GM12878 (cell line): ENCODE results near the gene PHF20. TPM values are rescaled to one million over a fixed set of nuclear protein-coding genes. Genes with fewer than 3 reads are reported as not detected.

Source experiments
- ATAC-seq: fragments of 200-7000 bp; cut with Tn5 transposase; 3 replicates; pipeline ENCODE4 v1.9.1; 2020; ENCODE audit warnings: mild to moderate bottlenecking, moderate library complexity
- BruUV-seq: library from RNA; stranded (reverse); fragments of 400-500 nt; replicated peaks from 2 replicates; lab custom pipeline; 2021; lab: Mats Ljungman, UMichigan
- CTCF ChIA-PET: fragments of 300-600 bp; sonication (Branson Sonifier 250); formaldehyde crosslinking; extraction: SDS; loops from one replicate; lab custom pipeline; 2021; ENCODE audit warnings: inconsistent platforms; lab: Yijun Ruan, JAX
- POLR2A ChIA-PET: fragments of 350-600 bp; formaldehyde crosslinking; extraction: SDS; loops from one replicate; lab custom pipeline; 2021; ENCODE audit warnings: inconsistent platforms; lab: Charles Lee
- RAD21 ChIA-PET: fragments of 300-600 bp; sonication (Branson Sonifier 250); formaldehyde crosslinking; loops from one replicate; lab custom pipeline; 2023; ENCODE audit warnings: antibody characterized with exemption; ENCODE audit not compliant: unreplicated experiment; lab: Charles Lee
- SMC1A ChIA-PET: fragments of 300-600 bp; sonication (Branson Sonifier 250); formaldehyde crosslinking; loops from one replicate; lab custom pipeline; 2023; ENCODE audit not compliant: unreplicated experiment, uncharacterized antibody; lab: Charles Lee
- DNase-seq: peaks from one replicate; pipeline ENCODE4 v3.0.0-alpha.2; 2011; ENCODE audit warnings: low read depth, low spot score
- FAIRE-seq: peaks from 3 replicates; lab custom pipeline; 2011; peaks lifted over from hg19 to GRCh38; lab: Jason Lieb, UNC
- H2AFZ ChIP-seq: 2 replicates; pipeline ENCODE4 v1.6.0; 2011; ENCODE audit warnings: low read depth, low read length, control low read depth; ENCODE audit not compliant: control insufficient read depth
- H3K27ac ChIP-seq: 2 replicates; pipeline ENCODE4 v1.5.1; 2011; ENCODE audit warnings: control low read depth; ENCODE audit not compliant: control insufficient read depth, insufficient read depth
- H3K27me3 ChIP-seq, 2 experiments: replicated peaks in 1 of 2; 2 replicates each; pipeline versions ENCODE4 v1.6.0 to v1.6.1; 2011; ENCODE audit warnings: low read length in 1 of 2; ENCODE audit not compliant: control insufficient read depth in 2 of 2, insufficient read depth in 2 of 2
- H3K36me3 ChIP-seq, 2 experiments: 2 replicates each; pipeline ENCODE4 v1.5.1; 2011; ENCODE audit warnings: low read length in 1 of 2; ENCODE audit not compliant: control insufficient read depth in 2 of 2, insufficient read depth in 2 of 2
- H3K4me1 ChIP-seq: 2 replicates; pipeline ENCODE4 v1.6.1; 2011; ENCODE audit warnings: mild to moderate bottlenecking, low read length, moderate library complexity, mixed read lengths; ENCODE audit not compliant: control insufficient read depth, insufficient read depth
- H3K4me2 ChIP-seq: 2 replicates; pipeline ENCODE4 v1.6.0; 2011; ENCODE audit warnings: control low read depth; ENCODE audit not compliant: control insufficient read depth, insufficient read depth
- H3K4me3 ChIP-seq: fragments of 200-600 bp; sonication (generic); 2 replicates; pipeline ENCODE4 v1.5.1; 2016
- H3K79me2 ChIP-seq: 2 replicates; pipeline ENCODE4 v1.6.0; 2011; ENCODE audit warnings: low read length; ENCODE audit not compliant: control insufficient read depth, insufficient read depth
- H3K9ac ChIP-seq: 2 replicates; pipeline ENCODE4 v1.8.0; 2011; ENCODE audit warnings: low read length, control low read depth, mixed read lengths; ENCODE audit not compliant: control insufficient read depth, insufficient read depth
- H3K9me3 ChIP-seq: replicated peaks from 3 replicates; pipeline ENCODE4 v1.5.1; 2011; ENCODE audit warnings: mild to moderate bottlenecking, low read length; ENCODE audit not compliant: control insufficient read depth, insufficient read depth
- H4K20me1 ChIP-seq: 2 replicates; pipeline ENCODE4 v1.6.0; 2011; ENCODE audit not compliant: control insufficient read depth, insufficient read depth
- ASH2L ChIP-seq: fragments of 300-600, 200-600 bp; sonication (generic); IDR thresholded peaks from 2 replicates; pipeline ENCODE4 v1.6.1; 2017; ENCODE audit warnings: low read depth, mild to moderate bottlenecking, borderline replicate concordance
- BHLHE40 ChIP-seq, 2 experiments: fragments of 450-650 bp in 1 of 2; IDR thresholded peaks; 2 replicates each; pipeline ENCODE4 v1.6.1; 2011 to 2017; ENCODE audit warnings: low read depth in 2 of 2, borderline replicate concordance in 1 of 2, improper control_type of control experiment in 1 of 2, low read length in 1 of 2, mild to moderate bottlenecking in 1 of 2
- DPF2 ChIP-seq: fragments of 450-650 bp; IDR thresholded peaks from 2 replicates; pipeline ENCODE4 v1.6.1; 2017; ENCODE audit warnings: mild to moderate bottlenecking
- ETV6 ChIP-seq, 2 experiments: fragments of 450-650 bp in 1 of 2; IDR thresholded peaks in 1 of 2; conservative IDR thresholded peaks in 1 of 2; 2 replicates each; pipeline ENCODE4 v1.6.1; 2014; ENCODE audit warnings: antibody characterized with exemption in 1 of 2, borderline replicate concordance in 1 of 2, low read depth in 1 of 2, mild to moderate bottlenecking in 1 of 2, moderate library complexity in 1 of 2
- GATAD2B ChIP-seq: fragments of 450-650 bp; conservative IDR thresholded peaks from 2 replicates; pipeline ENCODE4 v1.6.1; 2017; ENCODE audit warnings: low read depth, mild to moderate bottlenecking, moderate library complexity
- LARP7 ChIP-seq: fragments of 450-650 bp; IDR thresholded peaks from 2 replicates; pipeline ENCODE4 v1.6.1; 2017; ENCODE audit warnings: mild to moderate bottlenecking
- POLR2AphosphoS2 ChIP-seq: IDR thresholded peaks from 2 replicates; pipeline ENCODE4 v1.6.1; 2011; ENCODE audit warnings: low read depth, mild to moderate bottlenecking, low read length, improper control_type of control experiment, moderate library complexity
- POU2F2 ChIP-seq: IDR thresholded peaks from 3 replicates; pipeline ENCODE4 v1.6.1; 2011; ENCODE audit warnings: low read depth, mild to moderate bottlenecking, low read length, borderline replicate concordance
- ZBED1 ChIP-seq: IDR thresholded peaks from 2 replicates; pipeline ENCODE4 v1.6.1; 2016; ENCODE audit warnings: borderline replicate concordance
- ZNF622 ChIP-seq: fragments of 450-650 bp; IDR thresholded peaks from 2 replicates; pipeline ENCODE4 v1.6.1; 2017; ENCODE audit warnings: mild to moderate bottlenecking, inconsistent platforms
- WGBS: methylation state at CpG from one replicate; pipeline ENCODE4 v1.1.6; 2016; ENCODE audit warnings: low lambda C conversion rate; ENCODE audit not compliant: insufficient replicate concordance, insufficient coverage; ENCODE audit errors: missing lambda C conversion rate; 5-methylcytosine and 5-hydroxymethylcytosine counted together
- in situ Hi-C: fragments of 300-500 bp; cut with MboI; formaldehyde crosslinking; loops from 9 replicates; pipeline ENCODE4 v1.14.3; 2018; ENCODE audit warnings: mixed read lengths
- intact Hi-C: fragments of 100-400 bp; cut with micrococcal nuclease; formaldehyde crosslinking; loops from one replicate; pipeline ENCODE4 v1.14.2; 2022; ENCODE audit not compliant: unreplicated experiment
- polyA plus RNA-seq, 11 experiments: library from polyadenylated mRNA; depleted of rRNA in 4 of 11; unstranded in 6 of 11; stranded (reverse) in 5 of 11; fragments of >200 nt; fragmentation: Nextera tagmentation in 4 of 11; fragmentation: Illumina TruSeq in 1 of 11; extraction: Ambion mirVana in 4 of 11; extraction: Trizol in 1 of 11; gene quantifications; 1 replicate in 1 of 11; 2 replicates in 10 of 11; pipeline versions ENCODE4 v1.2.1 to v1.2.3, GENCODE V29; 2011 to 2016; ENCODE audit warnings: inconsistent platforms in 2 of 11, missing spikeins in 2 of 11, low read depth in 1 of 11
- total RNA-seq, 4 experiments: library from RNA; depleted of rRNA in 3 of 4; stranded (reverse); fragments of >200 nt in 3 of 4; fragmentation: Illumina TruSeq in 1 of 4; extraction: Trizol in 1 of 4; gene quantifications; 2 replicates each; pipeline versions ENCODE4 v1.2.1 to v1.2.3, GENCODE V29; 2013 to 2021
- TF ChIP-seq, protein P1 (sequence below): fragments of 450-650 bp; IDR thresholded peaks from 2 replicates; pipeline ENCODE4 v1.6.1; 2017; ENCODE audit warnings: borderline replicate concordance
- TF ChIP-seq, protein P2 (sequence below): fragments of 450-650 bp; conservative IDR thresholded peaks from 2 replicates; pipeline ENCODE4 v1.6.1; 2017; ENCODE audit warnings: mild to moderate bottlenecking, moderate library complexity

Gene PHF20
- total and polyA plus RNA-seq, 10 of the 15 experiments (the other 5 are each of a cell fraction or from before 2014, with no cell fraction given): 31.6 to 91.2 (median 46.8) TPM

DNA sequence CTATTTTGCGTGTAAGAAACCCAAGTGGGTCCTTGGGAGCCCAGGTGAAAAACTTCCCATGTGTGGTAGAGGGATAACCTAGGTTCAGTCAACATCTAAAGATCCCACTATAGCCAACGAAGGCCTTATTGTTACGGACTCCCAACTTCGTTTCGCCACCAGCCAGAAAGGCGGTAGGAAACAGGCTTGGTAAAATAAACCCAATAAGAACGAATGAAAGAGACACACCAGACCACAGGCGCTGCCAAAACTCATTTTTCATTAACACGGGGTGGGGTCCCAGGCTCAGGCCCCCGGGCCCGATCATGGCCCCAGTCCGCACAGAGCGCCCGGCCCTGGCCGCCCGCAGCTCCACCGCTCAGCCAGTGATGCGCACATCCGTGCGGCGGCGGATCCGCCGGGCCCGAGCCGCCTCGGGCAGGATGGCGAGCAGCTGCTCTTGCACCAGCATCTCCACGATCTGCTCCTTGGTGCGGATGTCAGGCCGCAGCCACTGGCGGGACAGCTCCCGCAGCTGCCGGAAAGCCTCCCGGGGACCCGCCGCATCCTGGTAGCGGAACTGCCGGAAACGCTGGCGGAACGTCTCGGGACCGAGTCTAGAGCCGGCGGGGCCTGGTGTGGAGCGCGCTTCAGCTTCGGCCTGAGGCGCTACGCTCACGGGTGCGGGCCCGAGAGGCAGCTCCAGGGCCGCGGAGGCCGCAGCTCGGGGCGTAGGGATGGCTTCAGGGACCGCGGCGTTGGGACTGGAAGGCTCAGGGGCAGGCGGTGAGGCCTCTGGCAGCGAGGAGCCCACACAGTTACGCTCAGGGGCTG, 181.8 kb downstream of the PHF20 start:
- H3K27ac ChIP-seq: peak overlapping the region; percentile 96
- in situ Hi-C loops: no loop called here
- FAIRE-seq (no peak), DNase-seq (no peak), ATAC-seq (peak; percentile 58)
- H3K4me2 ChIP-seq: peak overlapping the region; percentile 78
- ChIA-PET SMC1A (interaction anchor here (0.5 to 3.0 kb wide), 18 partner anchors 9 to 1622 kb away, joined by 3 to 17 read pairs (median 4); partner anchors contain the start of genes CEP250, PHF20, RBM39 and SPAG4), CTCF (interaction anchor here (0.6 to 4.4 kb wide), 38 partner anchors 9 to 652 kb away, joined by 3 to 27 read pairs (median 4); partner anchors contain the start of genes CEP250, RAB5IF, RBM39 and SPAG4), POLR2A (interaction anchor here (0.5 to 3.8 kb wide), 25 partner anchors 12 to 1310 kb away, joined by 3 to 40 read pairs (median 4); partner anchors contain the start of genes AAR2, ERGIC3, PHF20 and RBM39), RAD21 (interaction anchor here (0.5 to 3.1 kb wide), 21 partner anchors 17 to 793 kb away, joined by 3 to 33 read pairs (median 3); partner anchors contain the start of genes NDRG3, PHF20, RBM39 and SPAG4)
- no peaks in the 10 kb centered on the region for H3K36me3 ChIP-seq
- H3K27me3 ChIP-seq: no peaks in the 10 kb centered on the region
- WGBS: under 1% methylated on average over 65 of the region's 65 CpGs
- peak overlapping the region; percentile 96 for H3K9ac ChIP-seq
- TSS peak; percentile 85 for BruUV-seq
- H3K9me3 ChIP-seq: no peaks in the 10 kb centered on the region
- peak overlapping the region; percentile 77 for H2AFZ ChIP-seq
- H4K20me1 ChIP-seq: no peaks in the 10 kb centered on the region
- intact Hi-C loops: loop anchor here (1.0 to 2.0 kb wide), 2 partner anchors 211 to 337 kb away; partner anchors contain the start of gene RBM39
- peaks cover 3% of the 10 kb centered on the region for H3K4me1 ChIP-seq
- H3K4me3 ChIP-seq: peak overlapping the region; percentile 91
- TF ChIP-seq LARP7 (peak; percentile 69), DPF2 (0 out of 2 replicates have a peak, but pooled peaks have one; percentile 44), ETV6 (conservative IDR thresholded peaks at IDR 0.05 in 1 of 2, IDR thresholded peaks at IDR 0.05 in 1 of 2; ENCODE audit: borderline replicate concordance in 1 of 2, low read depth in 1 of 2) (0 out of 4 replicates have a peak, but pooled peaks of 1 of the 2 experiments have one; percentile 20), ZBED1 (no peak), BHLHE40 (IDR thresholded peaks at IDR 0.05; ENCODE audit: borderline replicate concordance in 1 of 2, low read depth in 2 of 2, low read length in 1 of 2) (no peak), POLR2AphosphoS2 (0 out of 2 replicates have a peak, but pooled peaks have one; percentile 16), POU2F2 (no peak), ZNF622 (no peak), GATAD2B (0 out of 2 replicates have a peak, but pooled peaks have one; percentile 68), ASH2L (0 out of 2 replicates have a peak, but pooled peaks have one; percentile 13)
- TF ChIP-seq, protein P1, sequence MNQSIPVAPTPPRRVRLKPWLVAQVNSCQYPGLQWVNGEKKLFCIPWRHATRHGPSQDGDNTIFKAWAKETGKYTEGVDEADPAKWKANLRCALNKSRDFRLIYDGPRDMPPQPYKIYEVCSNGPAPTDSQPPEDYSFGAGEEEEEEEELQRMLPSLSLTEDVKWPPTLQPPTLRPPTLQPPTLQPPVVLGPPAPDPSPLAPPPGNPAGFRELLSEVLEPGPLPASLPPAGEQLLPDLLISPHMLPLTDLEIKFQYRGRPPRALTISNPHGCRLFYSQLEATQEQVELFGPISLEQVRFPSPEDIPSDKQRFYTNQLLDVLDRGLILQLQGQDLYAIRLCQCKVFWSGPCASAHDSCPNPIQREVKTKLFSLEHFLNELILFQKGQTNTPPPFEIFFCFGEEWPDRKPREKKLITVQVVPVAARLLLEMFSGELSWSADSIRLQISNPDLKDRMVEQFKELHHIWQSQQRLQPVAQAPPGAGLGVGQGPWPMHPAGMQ: no peak
- TF ChIP-seq, protein P2, sequence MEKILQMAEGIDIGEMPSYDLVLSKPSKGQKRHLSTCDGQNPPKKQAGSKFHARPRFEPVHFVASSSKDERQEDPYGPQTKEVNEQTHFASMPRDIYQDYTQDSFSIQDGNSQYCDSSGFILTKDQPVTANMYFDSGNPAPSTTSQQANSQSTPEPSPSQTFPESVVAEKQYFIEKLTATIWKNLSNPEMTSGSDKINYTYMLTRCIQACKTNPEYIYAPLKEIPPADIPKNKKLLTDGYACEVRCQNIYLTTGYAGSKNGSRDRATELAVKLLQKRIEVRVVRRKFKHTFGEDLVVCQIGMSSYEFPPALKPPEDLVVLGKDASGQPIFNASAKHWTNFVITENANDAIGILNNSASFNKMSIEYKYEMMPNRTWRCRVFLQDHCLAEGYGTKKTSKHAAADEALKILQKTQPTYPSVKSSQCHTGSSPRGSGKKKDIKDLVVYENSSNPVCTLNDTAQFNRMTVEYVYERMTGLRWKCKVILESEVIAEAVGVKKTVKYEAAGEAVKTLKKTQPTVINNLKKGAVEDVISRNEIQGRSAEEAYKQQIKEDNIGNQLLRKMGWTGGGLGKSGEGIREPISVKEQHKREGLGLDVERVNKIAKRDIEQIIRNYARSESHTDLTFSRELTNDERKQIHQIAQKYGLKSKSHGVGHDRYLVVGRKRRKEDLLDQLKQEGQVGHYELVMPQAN: peak; percentile 60; the same call in 1 of the 2 replicates
- peaks cover 23% of the 10 kb centered on the region for H3K79me2 ChIP-seq
